SK-N-SH (cell line): ENCODE data around the gene RASSF3. TPM values are rescaled to one million over a fixed set of nuclear protein-coding genes. Genes with fewer than 3 reads are reported as not detected.

Experiments
- CTCF ChIA-PET: fragments of 300-600, 350-600 bp; formaldehyde crosslinking; extraction: SDS; loops from one replicate; lab custom pipeline; 2021; lab: Yijun Ruan, JAX
- POLR2A ChIA-PET: fragments of 350-600 bp; sonication (Branson Sonifier 250); formaldehyde crosslinking; extraction: SDS; loops from one replicate; lab custom pipeline; 2020; ENCODE audit warnings: antibody characterized with exemption, inconsistent platforms; lab: Yijun Ruan, JAX
- DNase-seq: peaks from one replicate; pipeline ENCODE4 v3.0.0; 2012
- H2AFZ ChIP-seq: fragments of 200-600 bp; sonication (generic); 2 replicates; pipeline ENCODE4 v1.8.1; 2016; ENCODE audit warnings: antibody characterized with exemption, mild to moderate bottlenecking, low read depth
- H3F3A ChIP-seq: fragments of 200-600 bp; sonication (generic); replicated peaks from 2 replicates; pipeline ENCODE3; 2016; ENCODE audit warnings: antibody characterized with exemption, mild to moderate bottlenecking; ENCODE audit not compliant: insufficient read depth
- H3K27ac ChIP-seq, 2 experiments: fragments of 200-500 bp in 1 of 2; fragments of 200-600 bp in 1 of 2; sonication (Bioruptor generic) in 1 of 2; sonication (generic), shearing (Covaris generic) in 1 of 2; 2 replicates each; pipeline versions ENCODE4 v1.5.1 to v1.6.1; 2014 to 2016; ENCODE audit warnings: low read depth in 2 of 2, inconsistent platforms in 1 of 2, low read length in 1 of 2, mild to moderate bottlenecking in 1 of 2, mixed read lengths in 1 of 2
- H3K27me3 ChIP-seq: fragments of 200-600 bp; sonication (generic), shearing (Covaris generic); 2 replicates; pipeline ENCODE4 v1.6.1; 2016; ENCODE audit warnings: mixed run types; ENCODE audit not compliant: insufficient read depth
- H3K36me3 ChIP-seq, 2 experiments: fragments of 200-500 bp in 1 of 2; fragments of 200-600 bp in 1 of 2; sonication (Bioruptor generic) in 1 of 2; sonication (generic) in 1 of 2; replicated peaks in 1 of 2; 2 replicates each; pipeline versions ENCODE3 to v1.5.1; 2014 to 2016; ENCODE audit warnings: low read length in 1 of 2, mild to moderate bottlenecking in 1 of 2; ENCODE audit not compliant: insufficient read depth in 2 of 2, control insufficient read depth in 1 of 2
- H3K4me1 ChIP-seq, 2 experiments: fragments of 200-500 bp in 1 of 2; fragments of 200-600 bp in 1 of 2; sonication (Bioruptor generic) in 1 of 2; sonication (generic), shearing (Covaris generic) in 1 of 2; 2 replicates each; pipeline versions ENCODE4 v1.5.1 to v1.6.1; 2014 to 2016; ENCODE audit warnings: low read depth in 1 of 2, low read length in 1 of 2, mixed run types in 1 of 2; ENCODE audit not compliant: insufficient read depth in 2 of 2, control insufficient read depth in 1 of 2
- H3K4me2 ChIP-seq: fragments of 200-600 bp; sonication (generic), shearing (Covaris generic); 2 replicates; pipeline ENCODE4 v1.6.1; 2017; ENCODE audit warnings: mixed run types
- H3K4me3 ChIP-seq, 2 experiments: fragments of 200-500 bp in 1 of 2; fragments of 200-600 bp in 1 of 2; sonication (Bioruptor generic) in 1 of 2; sonication (generic), shearing (Covaris generic) in 1 of 2; 2 replicates each; pipeline versions ENCODE4 v1.5.1 to v1.8.1; 2014 to 2016; ENCODE audit warnings: low read depth in 2 of 2, inconsistent platforms in 1 of 2, low read length in 1 of 2, mild to moderate bottlenecking in 1 of 2, mixed read lengths in 1 of 2, moderate library complexity in 1 of 2
- H3K79me2 ChIP-seq: fragments of 200-600 bp; sonication (generic); 2 replicates; pipeline ENCODE4 v1.8.1; 2017; ENCODE audit warnings: mild to moderate bottlenecking; ENCODE audit not compliant: insufficient read depth
- H3K9ac ChIP-seq: fragments of 200-600 bp; sonication (generic); 2 replicates; pipeline ENCODE4 v1.6.1; 2017; ENCODE audit warnings: mixed run types
- H3K9me2 ChIP-seq: fragments of 200-600 bp; sonication (generic); 2 replicates; pipeline ENCODE4 v1.6.1; 2017; ENCODE audit warnings: mixed run types
- H3K9me3 ChIP-seq: fragments of 200-600 bp; sonication (generic); 2 replicates; pipeline ENCODE4 v1.6.1; 2017; ENCODE audit warnings: mixed run types, mild to moderate bottlenecking, moderate library complexity
- H4K20me1 ChIP-seq: fragments of 200-600 bp; sonication (generic); 2 replicates; pipeline ENCODE4 v1.6.1; 2017; ENCODE audit warnings: mild to moderate bottlenecking, mixed run types; ENCODE audit not compliant: insufficient read depth
- FOSL2 ChIP-seq: IDR thresholded peaks from 2 replicates; pipeline ENCODE4 v1.4.0; 2012; ENCODE audit warnings: low read depth, mild to moderate bottlenecking, moderate library complexity, borderline replicate concordance
- GABPA ChIP-seq: IDR thresholded peaks from 2 replicates; pipeline ENCODE4 v1.4.0; 2012; ENCODE audit warnings: low read depth, mild to moderate bottlenecking
- GATA2 ChIP-seq: sonication (generic); formaldehyde crosslinking; IDR thresholded peaks from 2 replicates; pipeline ENCODE4 v1.5.0; 2020; ENCODE audit warnings: mild to moderate bottlenecking, missing genetic modification reagents
- IRF3 ChIP-seq: fragments of 150-350 bp; IDR thresholded peaks from 2 replicates; pipeline ENCODE4 v1.6.1; 2016; ENCODE audit warnings: mild to moderate bottlenecking, low read depth, low read length
- NFIC ChIP-seq: IDR thresholded peaks from 2 replicates; pipeline ENCODE4 v1.4.0; 2012; ENCODE audit warnings: borderline replicate concordance
- NRF1 ChIP-seq: IDR thresholded peaks from 2 replicates; pipeline ENCODE4 v1.6.1; 2012; ENCODE audit warnings: low read depth, mild to moderate bottlenecking, low read length
- POLR2AphosphoS5 ChIP-seq: IDR thresholded peaks from 2 replicates; pipeline ENCODE4 v1.6.1; 2012; ENCODE audit warnings: low read depth, low read length
- RAD21 ChIP-seq: IDR thresholded peaks from 2 replicates; pipeline ENCODE4 v1.6.1; 2012; ENCODE audit warnings: mild to moderate bottlenecking, low read length
- RCOR1 ChIP-seq: fragments of 150-350 bp; IDR thresholded peaks from 2 replicates; pipeline ENCODE4 v1.6.1; 2017; ENCODE audit warnings: antibody characterized with exemption, low read length
- REST ChIP-seq: IDR thresholded peaks from 2 replicates; pipeline ENCODE4 v1.6.1; 2012; ENCODE audit warnings: mild to moderate bottlenecking, low read depth, low read length, moderate library complexity
- SIN3A ChIP-seq: IDR thresholded peaks from 2 replicates; pipeline ENCODE4 v1.6.1; 2012; ENCODE audit warnings: low read depth, mild to moderate bottlenecking, low read length, moderate library complexity, borderline replicate concordance
- SMC3 ChIP-seq: IDR thresholded peaks from 2 replicates; pipeline ENCODE4 v1.6.1; 2012; ENCODE audit warnings: low read depth, low read length, improper control_type of control experiment
- ZBTB33 ChIP-seq: IDR thresholded peaks from 2 replicates; pipeline ENCODE4 v1.4.0; 2012; ENCODE audit warnings: low read depth, borderline replicate concordance
- WGBS: methylation state at CpG from one replicate; pipeline ENCODE4 v1.1.6; 2017; ENCODE audit warnings: low lambda C conversion rate; 5-methylcytosine and 5-hydroxymethylcytosine counted together
- polyA plus RNA-seq, 3 experiments: library from polyadenylated mRNA; depleted of rRNA; stranded (reverse); fragments of >200 nt; gene quantifications; 2 replicates each; pipeline ENCODE4 v1.2.3, GENCODE V29; 2012
- TF ChIP-seq, protein P1 (sequence below): fragments of 150-350 bp; IDR thresholded peaks from 2 replicates; pipeline ENCODE4 v1.6.1; 2017; ENCODE audit warnings: antibody characterized with exemption, low read length, low read depth, borderline replicate concordance
- TF ChIP-seq, protein P2 (sequence below): fragments of 200-600 bp; sonication (generic); IDR thresholded peaks from 2 replicates; pipeline ENCODE4 v1.6.1; 2017; ENCODE audit warnings: antibody characterized with exemption, mild to moderate bottlenecking, moderate library complexity
- TF ChIP-seq, protein P3 (sequence below): IDR thresholded peaks from 2 replicates; pipeline ENCODE4 v1.4.0; 2012; ENCODE audit warnings: low read depth, borderline replicate concordance

Gene RASSF3
- polyA plus RNA-seq, 1 of the 3 experiments (the other 2 are of a cell fraction), result 11.1 TPM

DNA sequence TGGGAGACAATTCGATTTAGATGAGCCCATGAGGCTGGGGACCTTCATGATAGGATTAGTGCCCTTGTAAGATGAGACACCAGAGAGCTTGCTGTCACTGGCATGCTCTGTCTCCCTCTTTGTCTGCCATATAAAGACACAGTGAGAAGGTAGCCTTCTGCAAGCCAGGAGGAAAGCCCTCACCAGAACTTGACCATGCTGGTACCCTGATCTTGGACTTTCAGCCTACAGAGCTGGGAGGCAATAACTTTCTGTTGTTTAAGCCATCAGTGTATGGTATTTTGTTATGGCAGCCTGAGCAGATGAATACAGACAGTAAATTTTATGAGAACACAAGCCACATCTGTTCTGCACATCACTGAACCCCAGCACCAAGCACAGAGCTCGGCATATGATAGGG, 38.1 kb upstream of the RASSF3 start:
- no peaks in the 10 kb centered on the region for H4K20me1 ChIP-seq

More for the DNA sequence above, 38.1 kb upstream of the RASSF3 start:
- no peak for TF ChIP-seq NRF1
- no peak for TF ChIP-seq REST
- TF ChIP-seq, protein P1, sequence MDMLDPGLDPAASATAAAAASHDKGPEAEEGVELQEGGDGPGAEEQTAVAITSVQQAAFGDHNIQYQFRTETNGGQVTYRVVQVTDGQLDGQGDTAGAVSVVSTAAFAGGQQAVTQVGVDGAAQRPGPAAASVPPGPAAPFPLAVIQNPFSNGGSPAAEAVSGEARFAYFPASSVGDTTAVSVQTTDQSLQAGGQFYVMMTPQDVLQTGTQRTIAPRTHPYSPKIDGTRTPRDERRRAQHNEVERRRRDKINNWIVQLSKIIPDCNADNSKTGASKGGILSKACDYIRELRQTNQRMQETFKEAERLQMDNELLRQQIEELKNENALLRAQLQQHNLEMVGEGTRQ, result no peak
- TF ChIP-seq, protein P2, sequence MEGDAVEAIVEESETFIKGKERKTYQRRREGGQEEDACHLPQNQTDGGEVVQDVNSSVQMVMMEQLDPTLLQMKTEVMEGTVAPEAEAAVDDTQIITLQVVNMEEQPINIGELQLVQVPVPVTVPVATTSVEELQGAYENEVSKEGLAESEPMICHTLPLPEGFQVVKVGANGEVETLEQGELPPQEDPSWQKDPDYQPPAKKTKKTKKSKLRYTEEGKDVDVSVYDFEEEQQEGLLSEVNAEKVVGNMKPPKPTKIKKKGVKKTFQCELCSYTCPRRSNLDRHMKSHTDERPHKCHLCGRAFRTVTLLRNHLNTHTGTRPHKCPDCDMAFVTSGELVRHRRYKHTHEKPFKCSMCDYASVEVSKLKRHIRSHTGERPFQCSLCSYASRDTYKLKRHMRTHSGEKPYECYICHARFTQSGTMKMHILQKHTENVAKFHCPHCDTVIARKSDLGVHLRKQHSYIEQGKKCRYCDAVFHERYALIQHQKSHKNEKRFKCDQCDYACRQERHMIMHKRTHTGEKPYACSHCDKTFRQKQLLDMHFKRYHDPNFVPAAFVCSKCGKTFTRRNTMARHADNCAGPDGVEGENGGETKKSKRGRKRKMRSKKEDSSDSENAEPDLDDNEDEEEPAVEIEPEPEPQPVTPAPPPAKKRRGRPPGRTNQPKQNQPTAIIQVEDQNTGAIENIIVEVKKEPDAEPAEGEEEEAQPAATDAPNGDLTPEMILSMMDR, result no peak
- TF ChIP-seq, protein P3, sequence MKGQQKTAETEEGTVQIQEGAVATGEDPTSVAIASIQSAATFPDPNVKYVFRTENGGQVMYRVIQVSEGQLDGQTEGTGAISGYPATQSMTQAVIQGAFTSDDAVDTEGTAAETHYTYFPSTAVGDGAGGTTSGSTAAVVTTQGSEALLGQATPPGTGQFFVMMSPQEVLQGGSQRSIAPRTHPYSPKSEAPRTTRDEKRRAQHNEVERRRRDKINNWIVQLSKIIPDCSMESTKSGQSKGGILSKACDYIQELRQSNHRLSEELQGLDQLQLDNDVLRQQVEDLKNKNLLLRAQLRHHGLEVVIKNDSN, result no peak
- TF ChIP-seq SIN3A, result no peak
- TF ChIP-seq NFIC, result no peak
- TF ChIP-seq RCOR1, result no peak
- TF ChIP-seq POLR2AphosphoS5, result no peak
- TF ChIP-seq IRF3, result no peak
- TF ChIP-seq GABPA, result no peak
- no peak for TF ChIP-seq FOSL2
- no peak for TF ChIP-seq SMC3
- no peak for TF ChIP-seq ZBTB33
- no peak for TF ChIP-seq GATA2 (CRISPR knock-in tag)
- TF ChIP-seq RAD21, result no peak
- ChIA-PET CTCF (interaction anchor here (1.3 to 2.4 kb wide), 3 partner anchors 9 to 35 kb away, joined by 4 to 6 read pairs (median 6); no protein-coding TSS in a partner anchor), POLR2A (no interaction called here)
- Histone ChIP-seq H3K4me3 (no peak overlapping the region), H3K27me3 (no peaks in the 10 kb centered on the region), H3K9me2 (no peaks in the 10 kb centered on the region), H3K27ac (no peak overlapping the region), H3K9me3 (no peaks in the 10 kb centered on the region), H3F3A (no peaks in the 10 kb centered on the region), H2AFZ (no peak overlapping the region), H3K36me3 (no peaks in the 10 kb centered on the region), H3K79me2 (no peaks in the 10 kb centered on the region), H3K4me2 (no peak overlapping the region), H3K9ac (no peak overlapping the region), H3K4me1 (no peaks in the 10 kb centered on the region; a peak in 1 of 4 replicates)
- DNase-seq, result no peak
- 39% methylated on average over 2 of the region's 2 CpGs for WGBS
